ENCODE results near the gene NPR1. TPM values are rescaled to one million over a fixed set of nuclear protein-coding genes. Genes with fewer than 3 reads are reported as not detected.
A peak's percentile ranks its signal among the peaks of the same experiment; 100 is the strongest.

The NPR1 gene
- polyA plus RNA-seq, 1 donor from 2014 or later = 0.45 TPM

- H3K27ac ChIP-seq (ENCODE audit: low read length) = peak overlapping the region; percentile 89
- TF ChIP-seq SMC3 (conservative IDR thresholded peaks at IDR 0.05; ENCODE audit: poor library complexity) = no peak
- no peak for TF ChIP-seq EZH2 (IDR thresholded peaks at IDR 0.05; ENCODE audit: borderline replicate concordance, insufficient read depth, low read length, poor library complexity, severe bottlenecking)
- TF ChIP-seq MXI1 (conservative IDR thresholded peaks at IDR 0.05; ENCODE audit: poor library complexity, severe bottlenecking) = no peak
- TF ChIP-seq RAD21 (conservative IDR thresholded peaks at IDR 0.05) = no peak
- TF ChIP-seq TAF1 (IDR thresholded peaks at IDR 0.05; ENCODE audit: low read depth) = no peak
- no peaks in the 10 kb centered on the region for H3K9me3 ChIP-seq (ENCODE audit: low read length)
- H3K9me2 ChIP-seq (ENCODE audit: insufficient read depth, low read length) = no peaks in the 10 kb centered on the region
- peaks cover 30% of the 10 kb centered on the region for H3K79me2 ChIP-seq (replicated peaks; ENCODE audit: insufficient read depth, low read length)
- H3K36me3 ChIP-seq (ENCODE audit: insufficient read depth, low read length) = peaks cover 20% of the 10 kb centered on the region
- H2AFZ ChIP-seq (ENCODE audit: low read depth, low read length) = no peak overlapping the region
- H4K20me1 ChIP-seq (ENCODE audit: insufficient read depth) = no peaks in the 10 kb centered on the region
- H3K4me3 ChIP-seq (ENCODE audit: low read length) = peak overlapping the region; percentile 85
- H3K27me3 ChIP-seq (ENCODE audit: insufficient read depth, low read depth, low read length) = no peaks in the 10 kb centered on the region
- peak overlapping the region; percentile 95 for H3K9ac ChIP-seq (ENCODE audit: low read length)
- no peaks in the 10 kb centered on the region for H3F3A ChIP-seq (ENCODE audit: insufficient read depth, low read length, poor library complexity, severe bottlenecking)
- peak overlapping the region; percentile 99 for H3K4me2 ChIP-seq (ENCODE audit: low read length)
Measured at GRCh38 chr1:153669606-153670005, 8.9 kb upstream of the NPR1 start.

- no peaks in the 10 kb centered on the region for H4K20me1 ChIP-seq (ENCODE audit: insufficient read depth)
- no peaks in the 10 kb centered on the region for H3K9me2 ChIP-seq (ENCODE audit: insufficient read depth, low read length)
- H3K9ac ChIP-seq (ENCODE audit: low read length) = peak overlapping the region; percentile 95
- H2AFZ ChIP-seq (ENCODE audit: low read depth, low read length) = peak overlapping the region; percentile 47
- peak overlapping the region; percentile 85 for H3K4me3 ChIP-seq (ENCODE audit: low read length)
- peaks cover 20% of the 10 kb centered on the region for H3K36me3 ChIP-seq (ENCODE audit: insufficient read depth, low read length)
- H3K9me3 ChIP-seq (ENCODE audit: low read length) = no peaks in the 10 kb centered on the region
- no peaks in the 10 kb centered on the region for H3F3A ChIP-seq (ENCODE audit: insufficient read depth, low read length, poor library complexity, severe bottlenecking)
- TF ChIP-seq CTCF (IDR thresholded peaks at IDR 0.05; ENCODE audit: poor library complexity, severe bottlenecking) = no peak
- no peak for TF ChIP-seq RAD21 (conservative IDR thresholded peaks at IDR 0.05)
- TF ChIP-seq TAF1 (IDR thresholded peaks at IDR 0.05; ENCODE audit: low read depth) = no peak
- no peak for TF ChIP-seq MXI1 (conservative IDR thresholded peaks at IDR 0.05; ENCODE audit: poor library complexity, severe bottlenecking)
- TF ChIP-seq EP300 (conservative IDR thresholded peaks at IDR 0.05; ENCODE audit: poor library complexity, severe bottlenecking) = no peak
- no peak for TF ChIP-seq REST (IDR thresholded peaks at IDR 0.05; ENCODE audit: borderline replicate concordance)
- no peak for TF ChIP-seq EZH2 (IDR thresholded peaks at IDR 0.05; ENCODE audit: borderline replicate concordance, insufficient read depth, low read length, poor library complexity, severe bottlenecking)
- no peaks in the 10 kb centered on the region for H3K27me3 ChIP-seq (ENCODE audit: insufficient read depth, low read depth, low read length)
- H3K79me2 ChIP-seq (replicated peaks; ENCODE audit: insufficient read depth, low read length) = peaks cover 30% of the 10 kb centered on the region
- peak overlapping the region; percentile 89 for H3K27ac ChIP-seq (ENCODE audit: low read length)
- peak overlapping the region; percentile 99 for H3K4me2 ChIP-seq (ENCODE audit: low read length)
Measured at GRCh38 chr1:153670257-153670858, 8.1 kb upstream of the NPR1 start.

Data from neural cell (in vitro differentiated cells).